NAMALWA (cell line): ENCODE data around the gene FAIM.
"Not testable (repeated sequence)": the region's sequence is repeated elsewhere in the genome, so short reads cannot be mapped to it uniquely, and the experiment has no call there.

ENCODE experiments used
- DNase-seq: peaks from one replicate; pipeline ENCODE4 v3.0.0-alpha.2; 2015; ENCODE audit warnings: low spot score

FAIM gene

GRCh38 chr3:138680974-138681373, 72.4 kb downstream of the FAIM start:
- DNase-seq: not testable (repeated sequence)

GRCh38 chr3:138681463-138682220, 73.1 kb downstream of the FAIM start:
- no peak for DNase-seq

GRCh38 chr3:138682648-138683047, 74.1 kb downstream of the FAIM start:
- DNase-seq: no peak
